ENCODE measurements around the gene ASB7.
"Not testable (repeated sequence)": the region's sequence is repeated elsewhere in the genome, so short reads cannot be mapped to it uniquely, and the experiment has no call there.

- not testable (repeated sequence) for TF ChIP-seq SP1 (IDR thresholded peaks at IDR 0.05); FOXA1 (IDR thresholded peaks at IDR 0.05); LEF1 (IDR thresholded peaks at IDR 0.05; ENCODE audit: borderline replicate concordance); SUZ12 (IDR thresholded peaks at IDR 0.05); BHLHE40 (IDR thresholded peaks at IDR 0.05; ENCODE audit: borderline replicate concordance); FOXM1 (IDR thresholded peaks at IDR 0.05; ENCODE audit: borderline replicate concordance); ARNT (IDR thresholded peaks at IDR 0.05); L3MBTL2 (conservative IDR thresholded peaks at IDR 0.05); PKNOX1 (IDR thresholded peaks at IDR 0.05); ZNF384 (IDR thresholded peaks at IDR 0.05); CTBP1 (IDR thresholded peaks at IDR 0.05; ENCODE audit: borderline replicate concordance); TARDBP (IDR thresholded peaks at IDR 0.05); HDGF (IDR thresholded peaks at IDR 0.05; ENCODE audit: borderline replicate concordance); FOXK2 (IDR thresholded peaks at IDR 0.05)
Observed at GRCh38 chr15:100679151-100679550, 76.8 kb downstream of the ASB7 start.
